HG03469 (cell line): Measurements from ENCODE around the gene MORN5.

Experiments used
- ATAC-seq: cut with Tn5 transposase; IDR thresholded peaks from one replicate; pipeline ENCODE4 v1.9.1; 2021; ENCODE audit warnings: mild to moderate bottlenecking, moderate library complexity, moderate number of reproducible peaks; ENCODE audit not compliant: unreplicated experiment

Gene MORN5

DNA sequence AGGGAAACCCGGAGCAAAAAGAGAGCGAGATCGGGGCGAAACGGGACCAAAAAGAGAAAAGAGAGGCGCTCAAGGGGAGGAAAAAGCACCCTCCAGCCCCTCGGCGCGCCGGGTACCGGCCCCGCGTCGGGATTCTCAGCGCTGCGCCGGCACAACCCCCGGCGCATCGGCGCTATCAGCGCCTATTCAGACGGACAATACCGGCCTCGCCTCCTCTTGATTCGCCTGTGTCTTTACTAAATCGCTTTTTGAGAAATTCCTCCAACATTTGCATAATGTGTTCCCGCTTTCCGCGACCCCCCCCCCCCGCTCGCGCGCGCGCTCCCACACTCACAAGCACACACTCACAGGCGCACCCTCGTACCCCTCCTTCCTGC lies 68.5 kb downstream of the MORN5 start:
- ATAC-seq = no peak

DNA sequence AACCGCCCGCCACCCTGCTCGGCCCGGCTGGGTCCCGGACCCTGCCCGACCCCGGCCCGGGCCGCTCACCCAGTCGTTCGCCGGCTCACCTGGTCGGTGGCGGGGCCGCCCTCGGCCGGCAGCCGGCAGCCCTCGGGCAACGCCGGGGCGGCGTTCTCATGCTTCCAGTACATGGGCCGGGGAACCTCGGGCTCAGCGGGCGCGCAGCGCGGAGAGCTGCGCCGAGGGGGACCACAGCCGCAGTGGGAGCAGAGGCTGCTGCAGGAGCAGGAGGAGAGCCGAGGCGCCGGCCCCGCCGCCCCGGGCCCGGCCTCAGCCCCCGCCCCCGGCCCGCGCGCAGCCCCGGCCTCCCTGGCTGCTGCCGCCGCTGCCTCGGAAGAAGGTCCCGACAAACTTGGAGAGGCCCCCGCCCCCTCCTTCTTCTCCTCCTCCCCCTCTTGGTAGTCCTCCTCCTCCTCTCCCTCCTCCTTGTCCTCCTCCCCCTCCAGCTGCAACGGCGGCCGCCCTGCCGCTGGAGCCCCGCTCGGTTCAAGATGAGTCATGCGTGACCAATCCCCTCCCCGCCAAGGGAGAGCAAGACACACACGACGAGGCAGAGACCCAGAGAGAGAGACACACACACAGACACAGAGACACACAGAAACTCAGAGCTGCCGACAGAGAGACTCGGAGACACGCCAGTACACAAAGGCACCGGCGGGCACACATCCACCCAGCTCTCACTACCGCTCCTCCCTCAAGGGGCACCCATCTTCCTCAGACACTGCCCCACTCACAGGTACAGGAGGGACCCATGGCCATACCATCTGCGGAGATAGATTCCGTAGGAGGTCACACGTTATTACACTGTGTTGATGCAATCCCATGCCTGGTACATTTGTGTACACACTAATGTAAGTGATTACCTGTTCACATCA lies 69.1 kb downstream of the MORN5 start, which contains the start of gene LHX6:
LHX6 (minus strand) TSS at position 390 of the 917 bp plus-strand sequence; CDS start at position 173, 217 bp downstream.
- no peak for ATAC-seq

DNA sequence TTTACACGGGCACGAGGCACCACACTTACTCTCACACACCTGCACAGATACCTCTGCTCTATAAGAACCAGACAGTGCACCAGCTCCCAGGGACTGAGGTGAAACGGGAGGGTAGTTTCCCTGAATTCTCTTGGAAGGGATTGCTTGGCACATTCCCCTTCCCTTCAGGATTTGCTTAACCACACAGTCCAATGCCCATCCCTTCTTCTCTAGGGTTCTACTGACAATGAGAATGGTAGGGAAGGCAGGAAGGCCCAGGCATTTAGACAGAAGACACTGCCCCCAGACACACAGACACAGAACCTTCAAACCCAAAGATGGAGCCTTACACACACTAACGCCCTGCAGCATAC lies 69.8 kb downstream of the MORN5 start:
- ATAC-seq = no peak

DNA sequence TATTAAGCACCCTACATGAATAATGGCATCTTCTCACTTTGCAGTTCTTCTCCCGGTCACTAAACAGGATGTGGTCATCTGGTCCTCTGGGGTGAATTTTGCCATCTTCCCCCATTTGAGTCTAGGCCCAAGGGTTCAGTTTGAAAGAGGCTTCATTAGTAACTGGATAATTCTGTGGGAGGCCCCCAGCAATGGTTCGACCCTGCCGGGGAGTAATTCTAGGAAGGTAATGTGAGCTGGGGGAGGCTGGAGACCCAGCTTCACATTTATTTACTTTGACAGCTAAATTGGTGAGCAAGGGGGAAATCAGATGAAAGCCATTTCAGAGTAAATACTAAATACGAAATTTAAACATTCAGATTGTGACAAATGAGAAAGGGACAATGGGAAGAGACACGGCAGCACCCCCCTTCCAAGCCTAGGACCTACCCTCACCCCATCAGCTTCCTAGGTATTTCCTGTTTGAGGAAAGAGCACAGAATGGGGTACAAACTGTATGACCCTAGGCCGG lies 73.1 kb downstream of the MORN5 start:
- ATAC-seq = no peak

DNA sequence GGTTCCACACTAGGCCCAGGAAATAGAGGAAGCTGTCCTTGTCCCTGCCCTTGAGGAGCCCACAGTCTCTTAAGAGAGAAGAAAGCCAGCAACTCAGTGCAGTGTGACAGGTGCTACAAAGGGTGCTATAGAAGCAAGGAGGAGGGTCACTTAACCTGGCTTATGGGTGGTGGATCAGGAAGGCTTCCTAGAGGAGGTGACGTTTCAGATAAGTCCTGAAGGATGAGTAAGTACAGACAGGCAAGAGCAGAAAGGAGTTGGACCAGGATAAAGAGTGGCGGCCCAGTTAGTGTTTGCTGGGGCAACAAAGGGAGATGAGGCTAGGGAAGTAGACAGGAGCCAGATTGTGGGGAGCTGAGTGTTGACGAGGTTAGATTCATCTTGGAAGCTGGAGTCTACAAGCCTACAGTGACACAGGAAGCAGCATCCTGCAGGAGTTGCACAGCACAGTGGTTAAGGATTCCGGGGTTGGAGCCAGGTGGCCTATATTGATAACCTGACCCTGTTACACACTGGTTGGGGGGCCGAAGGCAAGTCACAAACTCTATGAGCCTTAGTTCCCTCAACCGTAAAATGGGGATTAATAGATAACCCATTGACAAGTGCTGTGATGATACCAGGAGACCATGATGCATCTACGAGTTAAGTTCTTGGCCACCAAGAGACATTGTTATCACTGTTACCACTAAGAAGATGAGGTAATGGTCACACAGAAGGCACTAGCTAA lies 74.5 kb downstream of the MORN5 start:
- ATAC-seq = no peak

DNA sequence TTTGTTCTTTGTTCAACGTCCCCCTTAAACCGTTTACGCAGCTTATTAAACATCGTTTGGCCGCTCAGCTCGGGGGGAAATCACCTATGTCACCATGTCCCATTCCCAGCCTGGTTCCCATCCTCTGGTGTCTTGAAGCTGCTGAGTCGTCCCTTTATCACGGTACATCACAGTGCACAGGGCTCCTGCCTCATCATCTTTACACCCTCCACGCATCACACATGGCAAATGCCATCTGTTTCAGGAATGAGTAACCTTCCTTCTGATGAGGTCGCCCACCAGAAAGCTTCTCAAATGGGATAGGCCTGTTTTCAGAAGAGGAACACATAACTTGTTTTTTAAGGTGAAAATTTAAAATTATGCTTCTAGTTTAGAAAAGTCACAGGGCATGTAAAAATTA lies 77.0 kb downstream of the MORN5 start:
- ATAC-seq = no peak

DNA sequence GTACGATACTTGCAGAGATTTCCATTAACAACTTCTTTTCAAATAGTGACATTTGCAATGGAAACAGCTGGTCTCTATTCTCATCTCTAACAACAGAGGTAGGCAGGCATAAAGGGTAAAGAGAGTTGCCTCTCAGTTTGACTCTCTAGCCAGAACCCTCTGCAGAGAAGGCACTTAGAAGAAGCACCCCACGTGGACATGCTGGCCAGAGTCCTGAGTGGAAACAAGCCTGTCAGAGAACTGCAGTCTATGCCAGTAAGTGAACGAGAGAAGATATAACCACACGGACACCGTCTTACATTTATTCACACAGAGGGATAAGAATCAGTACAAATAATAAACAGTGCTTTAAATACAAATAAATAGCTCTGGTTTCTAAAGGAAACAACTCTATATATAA lies 80.0 kb downstream of the MORN5 start:
- no peak for ATAC-seq

DNA sequence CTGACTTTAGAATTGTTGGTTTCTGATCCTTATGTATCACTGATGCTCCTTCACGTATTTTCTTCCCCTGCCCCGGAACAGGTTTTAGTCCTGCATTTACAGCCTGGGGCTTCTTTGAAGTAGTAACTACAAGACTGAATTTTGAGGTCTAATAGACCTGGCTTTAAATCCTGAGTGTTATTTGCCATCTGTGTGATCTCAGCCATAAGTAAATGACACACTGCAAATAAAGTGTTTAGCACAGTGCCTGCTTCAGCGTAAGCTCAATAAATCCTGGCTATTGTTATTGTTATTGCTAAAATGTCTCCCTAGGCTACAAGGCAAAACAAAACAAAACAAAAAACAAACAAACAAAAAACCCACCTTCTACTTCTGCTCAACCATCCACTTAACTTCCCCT lies 84.6 kb downstream of the MORN5 start:
- no peak for ATAC-seq

DNA sequence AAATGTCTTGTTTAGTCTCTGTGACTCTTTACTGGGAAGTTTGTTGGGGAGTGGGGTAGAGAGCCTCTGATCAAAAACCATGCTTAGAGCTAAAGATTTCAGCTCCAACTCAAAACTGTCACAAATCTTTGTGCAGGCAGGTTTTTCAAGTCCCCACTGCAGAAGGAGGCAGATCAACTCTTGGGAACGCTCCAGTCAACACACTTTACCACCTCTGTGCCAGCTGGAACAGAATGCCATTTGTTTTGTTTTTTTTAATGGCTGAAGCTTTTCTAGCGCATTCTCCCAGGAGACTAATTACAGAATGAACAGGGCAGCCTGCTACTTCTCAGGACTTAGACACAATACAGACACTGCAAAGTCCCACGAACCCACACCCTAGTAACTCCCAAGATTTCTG lies 87.0 kb downstream of the MORN5 start:
- no peak for ATAC-seq

DNA sequence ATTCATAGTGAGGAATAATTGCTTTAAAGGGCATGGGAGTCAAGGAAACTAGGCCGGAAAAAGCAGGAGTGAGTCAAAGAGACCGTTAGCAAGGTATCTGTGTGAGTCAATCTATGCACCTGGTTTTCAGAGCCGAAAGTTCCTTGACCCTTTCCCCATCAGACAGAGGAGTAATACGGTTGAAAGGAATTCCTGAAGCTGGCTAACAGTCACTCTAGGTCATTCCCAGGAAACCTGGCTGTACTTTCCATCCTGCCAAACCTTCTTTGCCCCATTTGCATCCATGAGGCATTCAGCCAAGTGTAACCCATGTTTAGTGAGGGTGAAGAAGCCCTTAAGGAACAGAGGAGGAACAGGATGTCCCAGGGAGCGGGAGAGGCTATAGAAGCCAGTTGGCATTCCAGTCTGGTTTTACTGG lies 88.7 kb downstream of the MORN5 start:
- no peak for ATAC-seq
